Measurements from ENCODE around the gene PRKG2. TPM values are rescaled to one million over a fixed set of nuclear protein-coding genes. Genes with fewer than 3 reads are reported as not detected.

The PRKG2 gene
- total and polyA plus RNA-seq, 2 of the 13 experiments (the other 11 are each of a cell fraction or from before 2014, with no cell fraction given) = 0.04 TPM

DNA sequence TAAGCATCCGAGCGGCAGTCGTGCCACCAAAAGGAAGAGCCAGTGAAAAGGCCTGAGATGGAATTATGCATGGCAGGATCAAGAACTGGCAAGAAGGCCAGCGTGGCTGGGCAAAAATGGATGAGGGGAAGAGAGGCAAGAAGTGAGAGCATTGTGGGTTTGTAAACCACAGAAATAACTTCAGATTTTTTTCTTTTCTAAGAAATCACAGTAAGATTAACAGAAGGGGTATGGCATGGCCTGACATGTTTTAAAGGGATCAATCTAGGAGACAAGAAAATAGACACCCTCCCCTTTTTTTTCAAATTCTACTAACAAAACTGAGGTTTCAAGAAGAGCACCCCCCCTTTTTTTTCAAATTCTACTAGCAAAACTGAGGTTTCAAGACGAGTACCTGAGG, 102.0 kb downstream of the PRKG2 start (continued):
- TF ChIP-seq IRX3 (CRISPR knock-in tag; IDR thresholded peaks at IDR 0.05; ENCODE audit: borderline replicate concordance, low read depth) = no peak
- TF ChIP-seq FIP1L1 (IDR thresholded peaks at IDR 0.05; ENCODE audit: borderline replicate concordance, insufficient read depth, low read depth, low read length) = no peak
- no peak for TF ChIP-seq SMAD1 (CRISPR knock-in tag; IDR thresholded peaks at IDR 0.05; ENCODE audit: borderline replicate concordance, low read depth)
- no peak for TF ChIP-seq SP1 (IDR thresholded peaks at IDR 0.05)
- no peak for TF ChIP-seq SP1 (CRISPR knock-in tag; IDR thresholded peaks at IDR 0.05)
- no peak for TF ChIP-seq FOXO1 (CRISPR knock-in tag; IDR thresholded peaks at IDR 0.05)

DNA sequence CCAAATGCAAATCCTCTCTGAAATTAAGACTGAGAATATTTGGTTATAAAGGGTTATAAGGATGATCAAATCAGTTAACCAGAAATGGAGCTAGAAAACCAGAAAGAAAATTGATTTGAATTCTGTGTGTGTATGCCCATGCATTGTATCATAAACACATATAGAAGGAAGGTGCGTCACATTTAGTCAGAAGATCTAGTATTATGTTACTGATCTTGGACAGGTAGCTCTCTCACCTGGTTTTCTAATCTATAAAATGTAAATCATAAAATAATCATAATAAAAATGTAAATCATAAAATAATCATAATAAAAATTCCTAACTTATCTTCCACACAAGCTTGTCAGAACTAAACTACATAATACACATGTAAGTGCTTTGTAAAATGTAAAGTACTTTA, 105.7 kb downstream of the PRKG2 start:
- no peaks in the 10 kb centered on the region for H3K79me2 ChIP-seq (ENCODE audit: insufficient read depth, low read length)
- no TSS peak for BruUV-seq (replicated peaks)
- no peaks in the 10 kb centered on the region for H3K36me3 ChIP-seq (replicated peaks in 1 of 2; ENCODE audit: control insufficient read depth in 1 of 2, insufficient read depth in 2 of 2, low read length in 2 of 2)
- no peak overlapping the region for H2AFZ ChIP-seq (ENCODE audit: low read length)
- H3K9me3 ChIP-seq (ENCODE audit: low read length) = no peaks in the 10 kb centered on the region
- DNase-seq (ENCODE audit: low spot score) = no peak
- no peaks in the 10 kb centered on the region for H3K4me1 ChIP-seq (ENCODE audit: insufficient read depth, low read length)
- ChIA-PET POLR2A (no interaction called here), CTCF (ENCODE audit: low intra/inter-chr PET ratio, low total read pairs) (no interaction called here)
- WGBS (ENCODE audit: low lambda C conversion rate) = 8% methylated on average over 1 of the region's 1 CpG
- intact Hi-C loops (cut with micrococcal nuclease; ENCODE audit: unreplicated experiment) = no loop called here
- H3K27ac ChIP-seq (ENCODE audit: extremely low read length, insufficient read depth, low read length) = no peak overlapping the region
- in situ Hi-C loops (cut with HindIII; ENCODE audit: extremely low pct_ligation_motif_present, low pct_unique_long_range_greater_than_20kb) = no loop called here
- H3K27me3 ChIP-seq (ENCODE audit: control insufficient read depth in 1 of 2, insufficient read depth in 2 of 2, low read length in 2 of 2) = no peaks in the 10 kb centered on the region
- no peak overlapping the region for H3K9ac ChIP-seq (ENCODE audit: insufficient read depth, low read depth, low read length)
- H3K4me3 ChIP-seq (replicated peaks in 1 of 3; ENCODE audit: insufficient read depth in 1 of 3, low read depth in 2 of 3, low read length in 3 of 3) = no peak overlapping the region
- no peak overlapping the region for H3K4me2 ChIP-seq (ENCODE audit: low read depth, low read length)
- H4K20me1 ChIP-seq (ENCODE audit: insufficient read depth, low read length) = no peaks in the 10 kb centered on the region
- FAIRE-seq = no peak
- ATAC-seq = no peak
- TF ChIP-seq ONECUT2 (CRISPR knock-in tag; IDR thresholded peaks at IDR 0.05) (no peak), REXO4 (CRISPR knock-in tag; IDR thresholded peaks at IDR 0.05; ENCODE audit: borderline replicate concordance) (no peak), ZMYM3 (CRISPR knock-in tag; IDR thresholded peaks at IDR 0.05) (no peak), ARHGAP35 (CRISPR knock-in tag; IDR thresholded peaks at IDR 0.05; ENCODE audit: borderline replicate concordance) (no peak), PITX1 (CRISPR knock-in tag; IDR thresholded peaks at IDR 0.05) (no peak)
- TF ChIP-seq, protein P1, sequence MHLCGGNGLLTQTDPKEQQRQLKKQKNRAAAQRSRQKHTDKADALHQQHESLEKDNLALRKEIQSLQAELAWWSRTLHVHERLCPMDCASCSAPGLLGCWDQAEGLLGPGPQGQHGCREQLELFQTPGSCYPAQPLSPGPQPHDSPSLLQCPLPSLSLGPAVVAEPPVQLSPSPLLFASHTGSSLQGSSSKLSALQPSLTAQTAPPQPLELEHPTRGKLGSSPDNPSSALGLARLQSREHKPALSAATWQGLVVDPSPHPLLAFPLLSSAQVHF (CRISPR knock-in tag; IDR thresholded peaks at IDR 0.05) = no peak
- TF ChIP-seq, protein P2, sequence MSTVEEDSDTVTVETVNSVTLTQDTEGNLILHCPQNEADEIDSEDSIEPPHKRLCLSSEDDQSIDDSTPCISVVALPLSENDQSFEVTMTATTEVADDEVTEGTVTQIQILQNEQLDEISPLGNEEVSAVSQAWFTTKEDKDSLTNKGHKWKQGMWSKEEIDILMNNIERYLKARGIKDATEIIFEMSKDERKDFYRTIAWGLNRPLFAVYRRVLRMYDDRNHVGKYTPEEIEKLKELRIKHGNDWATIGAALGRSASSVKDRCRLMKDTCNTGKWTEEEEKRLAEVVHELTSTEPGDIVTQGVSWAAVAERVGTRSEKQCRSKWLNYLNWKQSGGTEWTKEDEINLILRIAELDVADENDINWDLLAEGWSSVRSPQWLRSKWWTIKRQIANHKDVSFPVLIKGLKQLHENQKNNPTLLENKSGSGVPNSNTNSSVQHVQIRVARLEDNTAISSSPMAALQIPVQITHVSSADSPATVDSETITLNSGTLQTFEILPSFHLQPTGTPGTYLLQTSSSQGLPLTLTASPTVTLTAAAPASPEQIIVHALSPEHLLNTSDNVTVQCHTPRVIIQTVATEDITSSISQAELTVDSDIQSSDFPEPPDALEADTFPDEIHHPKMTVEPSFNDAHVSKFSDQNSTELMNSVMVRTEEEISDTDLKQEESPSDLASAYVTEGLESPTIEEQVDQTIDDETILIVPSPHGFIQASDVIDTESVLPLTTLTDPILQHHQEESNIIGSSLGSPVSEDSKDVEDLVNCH (CRISPR knock-in tag; IDR thresholded peaks at IDR 0.05) = no peak
